GM18867 (cell line): ENCODE measurements around the gene MLLT6.

Experiments
- ATAC-seq: cut with Tn5 transposase; IDR thresholded peaks from one replicate; pipeline ENCODE4 v1.9.1; 2021; ENCODE audit warnings: mild to moderate bottlenecking, moderate library complexity; ENCODE audit not compliant: unreplicated experiment

MLLT6 gene

GRCh38 chr17:38761612-38762011 lies 56.5 kb downstream of the MLLT6 start:
- no peak for ATAC-seq

GRCh38 chr17:38762231-38762630 lies 57.2 kb downstream of the MLLT6 start:
- no peak for ATAC-seq

GRCh38 chr17:38766341-38766740 lies 61.3 kb downstream of the MLLT6 start:
- no peak for ATAC-seq

GRCh38 chr17:38768417-38768816 lies 63.3 kb downstream of the MLLT6 start:
- ATAC-seq, result no peak

- ATAC-seq, result no peak
Observed at GRCh38 chr17:38773258-38773657, 68.2 kb downstream of the MLLT6 start.

- no peak for ATAC-seq
Observed at GRCh38 chr17:38777641-38778250, 72.7 kb downstream of the MLLT6 start.
